Smooth muscle cell (in vitro differentiated cells): Measurements from ENCODE around the gene MUC5B. TPM values are rescaled to one million over a fixed set of nuclear protein-coding genes. Genes with fewer than 3 reads are reported as not detected.

Experiments used
- DNase-seq: peaks from one replicate; lab custom pipeline; 2025; ENCODE audit not compliant: unreplicated experiment; lab: John Stamatoyannopoulos, UW
- H2AFZ ChIP-seq: fragments of 200-600 bp; sonication (generic); 2 replicates; pipeline ENCODE4 v1.6.0; 2016; ENCODE audit warnings: antibody characterized with exemption, low read depth, mild to moderate bottlenecking
- H3F3A ChIP-seq: fragments of 200-600 bp; sonication (generic); 2 replicates; pipeline ENCODE4 v1.6.0; 2017; ENCODE audit warnings: antibody characterized with exemption, low read depth
- H3K27ac ChIP-seq: fragments of 200-600 bp; sonication (generic); 2 replicates; pipeline ENCODE4 v1.5.1; 2016; ENCODE audit warnings: low read depth, mild to moderate bottlenecking
- H3K27me3 ChIP-seq: fragments of 200-600 bp; sonication (generic); 2 replicates; pipeline ENCODE4 v1.6.1; 2016; ENCODE audit warnings: low read depth, mild to moderate bottlenecking
- H3K36me3 ChIP-seq: fragments of 200-600 bp; sonication (generic); 2 replicates; pipeline ENCODE4 v1.5.1; 2016; ENCODE audit warnings: low read depth
- H3K4me1 ChIP-seq: fragments of 200-600 bp; sonication (generic); 2 replicates; pipeline ENCODE4 v1.5.1; 2016; ENCODE audit warnings: low read depth
- H3K4me2 ChIP-seq: fragments of 200-600 bp; sonication (generic); 2 replicates; pipeline ENCODE4 v1.6.0; 2016; ENCODE audit warnings: mild to moderate bottlenecking
- H3K4me3 ChIP-seq: fragments of 200-600 bp; sonication (generic); 2 replicates; pipeline ENCODE4 v1.5.1; 2016; ENCODE audit warnings: mild to moderate bottlenecking
- H3K79me2 ChIP-seq: fragments of 200-600 bp; sonication (generic); 2 replicates; pipeline ENCODE4 v1.6.0; 2016; ENCODE audit warnings: low read depth, mild to moderate bottlenecking
- H3K9ac ChIP-seq: fragments of 200-600 bp; sonication (generic); 2 replicates; pipeline ENCODE4 v1.6.0; 2016; ENCODE audit warnings: low read depth
- H3K9me3 ChIP-seq: fragments of 200-600 bp; sonication (generic); replicated peaks from 2 replicates; pipeline ENCODE4 v1.5.1; 2016; ENCODE audit warnings: low read depth
- H4K20me1 ChIP-seq: fragments of 200-600 bp; sonication (generic); 2 replicates; pipeline ENCODE4 v1.6.0; 2016; ENCODE audit warnings: low read depth
- WGBS: methylation state at CpG from one replicate; pipeline ENCODE4 v1.1.7; 2016; ENCODE audit warnings: low lambda C conversion rate; 5-methylcytosine and 5-hydroxymethylcytosine counted together
- polyA plus RNA-seq: library from polyadenylated mRNA; unstranded; fragments of >200 nt; fragmentation: Nextera tagmentation; extraction: Ambion mirVana; gene quantifications from 2 replicates; pipeline ENCODE4 v1.2.1, GENCODE V29; 2016
- total RNA-seq: library from RNA; depleted of rRNA; stranded (reverse); fragments of >200 nt; gene quantifications from 2 replicates; pipeline ENCODE4 v1.2.3, GENCODE V29; 2014
- TF ChIP-seq, protein P1 (sequence below): fragments of 200-600 bp; sonication (generic); IDR thresholded peaks from 2 replicates; pipeline ENCODE4 v1.5.1; 2017; ENCODE audit warnings: borderline replicate concordance, mild to moderate bottlenecking, antibody characterized with exemption; ENCODE audit not compliant: insufficient read depth, poor library complexity, severe bottlenecking

MUC5B gene
- total and polyA plus RNA-seq, 2 experiments from 2014 or later, result not detected

DNA sequence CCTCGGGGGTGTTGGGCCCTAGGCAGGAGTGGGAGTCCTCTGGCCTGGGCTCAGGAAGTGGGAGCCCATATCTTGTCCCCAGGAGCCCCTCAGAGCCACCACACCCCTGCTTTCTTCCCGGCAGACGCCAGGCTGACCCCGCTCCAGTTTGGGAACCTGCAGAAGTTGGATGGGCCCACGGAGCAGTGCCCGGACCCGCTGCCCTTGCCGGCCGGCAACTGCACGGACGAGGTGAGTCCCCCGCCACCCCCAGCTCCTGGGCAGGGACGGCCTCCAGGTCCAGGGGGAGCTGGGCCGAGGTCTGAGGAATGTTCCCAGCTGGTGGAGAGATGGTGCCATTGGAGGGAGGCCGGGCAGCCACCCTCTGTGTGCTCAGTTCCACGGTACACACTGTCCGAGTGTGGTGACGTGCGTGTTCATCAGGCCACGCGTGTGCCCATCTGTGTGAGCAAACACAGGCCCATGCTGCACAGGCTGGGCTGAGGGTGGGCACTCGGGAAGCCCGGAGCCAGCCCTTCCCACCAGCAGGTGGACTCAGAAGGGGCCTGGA, 4.8 kb downstream of the MUC5B start:
- Histone ChIP-seq H2AFZ (no peak overlapping the region), H3K9ac (no peak overlapping the region), H4K20me1 (no peaks in the 10 kb centered on the region), H3K9me3 (no peaks in the 10 kb centered on the region), H3K79me2 (no peaks in the 10 kb centered on the region), H3K36me3 (no peaks in the 10 kb centered on the region), H3K4me1 (no peaks in the 10 kb centered on the region), H3K4me2 (no peak overlapping the region), H3K27ac (no peak overlapping the region), H3K27me3 (no peaks in the 10 kb centered on the region), H3K4me3 (no peak overlapping the region), H3F3A (no peaks in the 10 kb centered on the region)
- TF ChIP-seq, protein P1, sequence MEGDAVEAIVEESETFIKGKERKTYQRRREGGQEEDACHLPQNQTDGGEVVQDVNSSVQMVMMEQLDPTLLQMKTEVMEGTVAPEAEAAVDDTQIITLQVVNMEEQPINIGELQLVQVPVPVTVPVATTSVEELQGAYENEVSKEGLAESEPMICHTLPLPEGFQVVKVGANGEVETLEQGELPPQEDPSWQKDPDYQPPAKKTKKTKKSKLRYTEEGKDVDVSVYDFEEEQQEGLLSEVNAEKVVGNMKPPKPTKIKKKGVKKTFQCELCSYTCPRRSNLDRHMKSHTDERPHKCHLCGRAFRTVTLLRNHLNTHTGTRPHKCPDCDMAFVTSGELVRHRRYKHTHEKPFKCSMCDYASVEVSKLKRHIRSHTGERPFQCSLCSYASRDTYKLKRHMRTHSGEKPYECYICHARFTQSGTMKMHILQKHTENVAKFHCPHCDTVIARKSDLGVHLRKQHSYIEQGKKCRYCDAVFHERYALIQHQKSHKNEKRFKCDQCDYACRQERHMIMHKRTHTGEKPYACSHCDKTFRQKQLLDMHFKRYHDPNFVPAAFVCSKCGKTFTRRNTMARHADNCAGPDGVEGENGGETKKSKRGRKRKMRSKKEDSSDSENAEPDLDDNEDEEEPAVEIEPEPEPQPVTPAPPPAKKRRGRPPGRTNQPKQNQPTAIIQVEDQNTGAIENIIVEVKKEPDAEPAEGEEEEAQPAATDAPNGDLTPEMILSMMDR, result no peak
- WGBS, result 93% methylated on average over 21 of the region's 23 CpGs
- no peak for DNase-seq

DNA sequence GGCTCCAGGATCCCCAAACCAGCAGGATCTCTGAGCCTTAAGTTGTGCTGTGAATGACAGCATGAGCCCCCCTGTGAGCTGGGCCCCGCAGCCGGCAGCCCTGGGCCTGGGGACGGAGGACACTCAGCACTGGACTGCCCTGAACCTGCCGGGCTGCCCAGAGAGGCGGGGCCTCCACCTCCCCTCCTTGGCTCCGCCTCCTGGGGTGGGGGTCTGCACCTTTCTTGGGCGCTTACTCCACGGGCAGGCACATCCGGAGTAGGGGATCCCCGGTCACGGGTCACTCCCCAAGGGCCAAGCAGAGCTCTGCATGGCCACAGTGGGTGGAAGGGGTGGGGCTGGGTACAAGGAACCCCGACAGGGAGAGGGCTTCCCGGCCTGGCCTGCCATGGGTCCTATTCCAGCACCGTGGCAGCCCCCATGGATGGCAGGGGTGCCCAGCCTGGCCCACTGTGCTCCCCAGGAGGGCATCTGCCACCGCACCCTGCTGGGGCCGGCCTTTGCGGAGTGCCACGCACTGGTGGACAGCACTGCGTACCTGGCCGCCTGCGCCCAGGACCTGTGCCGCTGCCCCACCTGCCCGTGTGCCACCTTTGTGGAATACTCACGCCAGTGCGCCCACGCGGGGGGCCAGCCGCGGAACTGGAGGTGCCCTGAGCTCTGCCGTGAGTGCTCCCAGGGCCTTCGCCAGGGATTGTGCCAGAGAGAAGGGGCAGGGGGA, 5.4 kb downstream of the MUC5B start:
- H3K27me3 ChIP-seq, result no peaks in the 10 kb centered on the region
- H4K20me1 ChIP-seq, result no peaks in the 10 kb centered on the region
- no peaks in the 10 kb centered on the region for H3K9me3 ChIP-seq
- no peaks in the 10 kb centered on the region for H3F3A ChIP-seq
- H3K36me3 ChIP-seq, result no peaks in the 10 kb centered on the region
- H3K79me2 ChIP-seq, result no peaks in the 10 kb centered on the region
- TF ChIP-seq, protein P1, result no peak
- no peak overlapping the region for H3K9ac ChIP-seq
- H3K4me3 ChIP-seq, result no peak overlapping the region
- WGBS, result 93% methylated on average over 31 of the region's 31 CpGs
- H3K4me2 ChIP-seq, result no peak overlapping the region
- no peaks in the 10 kb centered on the region for H3K4me1 ChIP-seq
- H3K27ac ChIP-seq, result no peak overlapping the region
- no peak for DNase-seq
- no peak overlapping the region for H2AFZ ChIP-seq

DNA sequence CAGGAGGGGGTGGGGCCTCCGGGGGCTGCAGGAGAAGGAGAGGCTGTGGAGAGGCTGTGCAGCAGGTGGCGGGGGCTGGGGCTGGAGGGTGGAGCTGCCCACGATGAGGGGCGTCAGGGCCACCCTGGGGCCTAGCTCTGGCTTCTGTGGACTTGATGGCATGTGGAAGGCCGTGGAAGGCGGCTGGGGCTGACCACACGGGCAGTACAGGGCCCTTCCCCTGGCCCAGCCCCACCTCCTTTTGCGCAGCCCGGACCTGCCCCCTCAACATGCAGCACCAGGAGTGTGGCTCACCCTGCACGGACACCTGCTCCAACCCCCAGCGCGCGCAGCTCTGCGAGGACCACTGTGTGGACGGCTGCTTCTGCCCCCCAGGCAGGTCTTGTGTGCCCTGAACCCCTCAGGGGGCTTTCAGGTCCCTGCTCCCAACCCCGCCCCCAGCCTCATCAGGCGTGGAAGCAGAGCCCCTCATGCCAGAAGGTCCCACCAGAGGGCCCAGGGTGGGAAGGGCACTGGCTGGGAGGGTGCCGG, 6.1 kb downstream of the MUC5B start:
- Histone ChIP-seq H2AFZ (no peak overlapping the region), H4K20me1 (no peaks in the 10 kb centered on the region), H3K9me3 (no peaks in the 10 kb centered on the region), H3K4me2 (no peak overlapping the region), H3K9ac (no peak overlapping the region), H3K4me1 (no peaks in the 10 kb centered on the region), H3K27me3 (no peaks in the 10 kb centered on the region), H3K27ac (no peak overlapping the region), H3K79me2 (no peaks in the 10 kb centered on the region), H3K36me3 (no peaks in the 10 kb centered on the region), H3K4me3 (no peak overlapping the region), H3F3A (no peaks in the 10 kb centered on the region)
- DNase-seq, result no peak
- TF ChIP-seq, protein P1, result no peak
- 86% methylated on average over 10 of the region's 18 CpGs for WGBS
